NCI-H187 treated with DMSO at 0.1 percent for 48 hours (cell line): ENCODE measurements around the gene HS3ST3A1.

Experiments used
- DNase-seq: peaks from one replicate; lab custom pipeline; 2025; lab: John Stamatoyannopoulos, UW

The HS3ST3A1 gene

GRCh38 chr17:13598353-13599167, 3.2 kb downstream of the HS3ST3A1 start:
- DNase-seq: no peak

GRCh38 chr17:13597723-13598347, 3.9 kb downstream of the HS3ST3A1 start:
- DNase-seq: no peak

DNA sequence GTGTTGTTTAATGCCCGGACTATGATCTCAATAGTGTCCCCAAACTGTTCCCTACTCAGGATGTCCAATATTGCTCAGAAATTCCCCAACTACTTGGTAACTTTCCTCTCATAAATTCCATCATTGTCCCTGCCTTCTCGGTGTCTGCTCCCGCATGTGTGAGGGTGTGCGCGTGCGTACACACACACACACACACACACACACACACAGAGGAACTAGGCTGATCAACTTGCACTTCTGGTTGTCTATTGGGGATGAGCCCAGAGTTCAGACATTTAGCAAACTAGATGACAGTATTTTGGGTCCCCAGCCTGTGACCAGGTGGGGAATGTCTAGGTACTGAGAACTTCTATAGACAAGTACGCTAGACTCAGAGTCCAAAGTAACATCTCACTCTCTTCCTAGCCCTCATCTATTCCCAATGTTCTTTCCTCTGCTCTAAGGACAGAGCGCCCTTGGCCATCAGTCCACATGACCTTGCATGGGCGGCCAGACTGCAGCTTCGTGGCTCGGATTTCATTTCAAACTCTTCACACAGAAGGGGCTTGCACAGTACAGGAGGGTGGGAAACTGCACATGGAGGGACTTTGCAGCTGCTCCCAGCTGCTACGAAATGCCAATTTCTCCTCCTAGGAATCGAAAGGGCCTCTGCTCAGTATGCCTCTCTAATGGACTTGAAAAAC, 5.3 kb downstream of the HS3ST3A1 start:
- DNase-seq: no peak

- no peak for DNase-seq
Observed at GRCh38 chr17:13595599-13595899, 6.2 kb downstream of the HS3ST3A1 start.

DNA sequence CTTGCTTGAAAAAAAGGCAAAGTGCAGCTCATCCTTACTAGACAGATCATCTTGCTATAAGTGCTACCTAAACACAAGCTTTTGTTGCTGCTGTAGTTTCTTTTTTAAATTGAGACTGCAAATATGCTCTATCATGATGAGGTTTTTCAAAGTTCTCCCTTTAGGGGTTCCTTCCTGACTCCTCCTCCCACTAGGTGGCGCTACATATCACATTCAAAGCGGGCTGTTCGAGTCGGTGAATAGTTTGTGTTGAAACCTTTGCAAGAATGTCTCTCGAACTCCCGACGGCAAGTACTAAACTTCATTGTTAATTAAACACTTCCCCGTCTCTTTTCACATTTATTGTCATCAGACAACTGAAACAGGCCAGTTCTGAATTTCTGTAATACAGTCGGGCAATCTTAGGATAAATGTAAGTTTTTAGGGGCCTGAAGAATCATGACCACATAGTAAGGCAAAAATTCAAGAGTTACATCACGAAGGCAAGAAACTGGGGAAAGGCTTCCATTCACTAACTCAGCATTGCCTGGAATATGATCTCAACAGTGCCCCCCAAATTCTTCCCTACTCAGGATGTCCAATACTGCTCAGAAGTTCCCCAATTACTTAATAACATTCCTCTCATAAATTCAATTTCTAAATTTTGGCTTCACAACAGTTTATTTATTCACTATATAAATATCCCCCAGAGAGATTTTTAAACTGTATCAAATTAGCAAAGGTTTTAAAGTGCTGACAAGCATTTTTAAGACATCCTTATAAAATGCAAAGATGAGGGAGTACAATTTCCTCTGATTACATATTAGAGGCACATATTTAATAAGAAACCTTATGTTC, 6.7 kb downstream of the HS3ST3A1 start:
- no peak for DNase-seq

- no peak for DNase-seq
Observed at GRCh38 chr17:13594310-13594709, 7.4 kb downstream of the HS3ST3A1 start.

- DNase-seq: no peak
Observed at GRCh38 chr17:13593757-13594156, 8.0 kb downstream of the HS3ST3A1 start.

DNA sequence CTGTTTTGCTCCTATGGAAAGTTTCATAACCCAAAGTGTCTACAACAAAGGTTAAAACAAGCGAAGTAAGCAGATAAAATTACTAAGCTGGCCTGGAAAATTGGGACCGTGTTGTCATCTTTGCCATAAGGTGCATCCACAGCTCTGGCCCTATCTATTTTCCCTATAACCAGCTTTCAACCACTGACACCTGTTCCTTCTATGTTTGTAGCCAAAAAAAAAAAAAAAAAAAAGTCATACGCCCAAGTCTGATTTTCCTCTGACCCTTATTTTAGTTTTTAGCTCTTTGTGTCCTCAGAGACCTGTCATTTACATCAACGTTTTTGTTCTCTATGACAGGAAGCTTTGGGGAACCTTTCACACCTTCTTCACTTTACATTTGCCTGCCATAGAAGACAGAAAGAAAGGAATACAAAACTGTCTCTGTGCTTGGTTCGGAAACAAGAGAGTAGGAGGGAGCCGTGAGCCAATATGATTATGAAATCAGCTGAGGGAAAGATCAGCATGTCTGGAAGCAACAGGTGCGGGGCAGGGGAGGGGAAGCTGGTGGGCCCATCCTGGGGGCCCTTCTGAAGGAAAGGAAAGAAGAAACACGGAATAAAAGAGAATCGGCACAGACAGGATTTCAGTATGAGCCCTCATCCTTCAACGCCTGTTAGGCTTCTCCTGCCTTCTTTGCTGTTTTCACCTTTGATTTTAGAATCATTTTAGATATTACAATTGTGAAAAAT, 8.5 kb downstream of the HS3ST3A1 start:
- DNase-seq: no peak

DNA sequence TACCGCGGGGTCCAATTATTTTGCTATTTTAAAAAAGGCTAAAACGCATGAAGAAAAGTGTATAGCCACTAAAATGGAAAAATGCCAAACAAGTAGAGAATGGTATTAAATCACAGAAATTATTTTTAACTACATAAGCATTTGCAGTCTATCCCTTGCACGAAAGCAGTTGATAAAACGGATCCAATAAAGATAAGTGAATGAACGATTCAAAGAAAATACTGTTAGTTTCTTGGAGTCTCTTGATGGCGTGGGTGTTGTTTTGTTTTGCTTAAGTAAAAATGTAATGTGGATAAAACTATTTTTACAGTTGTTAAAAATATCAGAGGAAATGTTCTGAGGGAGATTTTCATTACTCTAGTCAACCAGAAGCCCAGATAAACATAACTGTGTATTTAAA, 9.3 kb downstream of the HS3ST3A1 start:
- no peak for DNase-seq

DNA sequence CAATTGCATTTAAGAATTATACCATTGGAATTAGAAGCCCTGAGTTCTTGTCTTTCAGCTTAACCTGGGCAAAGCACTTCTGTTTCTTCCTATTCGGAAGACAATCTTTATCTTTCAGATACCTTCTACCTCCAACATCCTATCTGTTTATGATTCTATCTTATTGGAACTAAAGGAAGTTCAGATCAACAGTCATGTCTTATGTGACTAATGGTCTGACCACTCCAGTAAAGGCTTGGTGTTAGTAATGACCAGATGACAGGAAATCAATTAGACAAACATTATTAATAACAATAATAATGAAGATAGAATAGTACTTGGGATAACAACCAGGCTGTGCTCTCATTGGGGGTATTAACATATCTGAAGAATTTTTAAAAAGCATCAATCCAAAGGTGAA, 11.3 kb downstream of the HS3ST3A1 start:
- DNase-seq: no peak

DNA sequence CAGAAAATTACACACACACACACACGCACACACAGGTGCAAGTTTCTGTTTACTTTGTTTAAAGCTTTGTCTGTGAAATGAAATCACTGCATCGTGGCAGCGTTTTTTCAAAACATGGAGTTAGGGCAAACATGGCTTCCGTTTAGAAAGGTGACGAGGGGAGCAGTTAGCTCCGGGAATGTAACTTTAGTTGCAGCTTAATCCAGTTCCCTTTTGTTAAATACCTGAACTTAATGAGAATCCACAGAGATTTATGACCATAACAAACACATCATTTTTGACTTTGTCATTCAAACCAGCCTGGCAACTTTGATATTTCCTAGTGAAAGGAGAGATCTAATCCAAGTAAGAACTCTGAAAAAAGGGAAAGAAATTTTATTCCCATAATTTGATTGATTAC, 12.1 kb downstream of the HS3ST3A1 start:
- DNase-seq: no peak

DNA sequence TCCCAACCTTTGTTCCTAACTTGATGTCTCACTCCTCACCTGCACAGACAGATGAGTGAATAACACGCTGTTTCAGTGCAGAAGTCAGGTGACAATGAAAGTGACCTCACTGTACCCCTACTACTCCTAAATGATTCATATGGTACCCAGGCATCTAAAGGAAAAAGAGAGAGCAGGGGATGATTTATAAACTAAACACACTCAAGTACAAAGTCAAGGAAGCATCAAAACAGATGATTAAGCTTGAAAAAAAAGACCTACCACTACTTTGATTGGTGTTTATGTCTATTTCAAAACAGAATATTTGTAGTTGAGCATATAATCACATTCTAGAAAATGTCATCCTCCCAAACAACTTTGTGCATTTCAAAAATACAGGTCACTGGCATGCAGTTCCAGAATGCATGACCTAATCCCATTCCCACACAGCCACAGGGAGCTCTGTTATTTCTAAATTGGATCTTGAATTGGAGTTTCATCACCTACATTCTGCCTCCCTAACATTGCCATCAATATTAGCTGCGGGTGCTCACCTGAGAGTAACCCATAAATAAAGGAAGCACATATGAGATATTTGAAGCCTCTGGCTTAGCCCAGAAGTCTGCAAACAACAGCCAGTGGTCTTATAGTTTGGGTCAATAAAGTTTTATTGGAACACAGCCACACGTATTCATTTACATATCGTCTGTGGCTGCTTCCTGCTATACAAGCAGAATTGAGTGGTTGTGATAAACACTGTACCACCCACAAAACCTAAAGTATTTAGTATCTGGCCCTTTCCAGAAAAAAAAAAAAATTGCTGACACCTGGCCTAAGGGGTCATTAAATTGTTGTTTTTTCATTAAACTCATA, 14.0 kb downstream of the HS3ST3A1 start:
- no peak for DNase-seq

DNA sequence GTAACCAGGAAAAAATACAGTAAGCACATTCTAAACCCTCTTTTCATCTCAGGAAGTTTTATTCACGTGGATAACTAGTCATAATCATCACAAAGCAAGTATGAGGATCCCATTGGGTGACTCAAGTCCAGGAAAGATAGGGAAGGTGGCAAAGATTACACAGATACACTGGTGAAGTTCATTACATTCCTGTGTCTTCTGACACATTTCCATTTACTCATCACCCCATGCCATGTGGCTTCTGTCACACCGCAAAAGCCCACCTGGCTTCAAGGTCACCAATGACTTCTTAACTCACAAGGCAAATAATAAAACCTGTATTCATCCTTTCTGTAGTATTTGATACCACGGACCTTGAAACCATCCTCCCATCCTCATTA, 17.0 kb downstream of the HS3ST3A1 start:
- no peak for DNase-seq

DNA sequence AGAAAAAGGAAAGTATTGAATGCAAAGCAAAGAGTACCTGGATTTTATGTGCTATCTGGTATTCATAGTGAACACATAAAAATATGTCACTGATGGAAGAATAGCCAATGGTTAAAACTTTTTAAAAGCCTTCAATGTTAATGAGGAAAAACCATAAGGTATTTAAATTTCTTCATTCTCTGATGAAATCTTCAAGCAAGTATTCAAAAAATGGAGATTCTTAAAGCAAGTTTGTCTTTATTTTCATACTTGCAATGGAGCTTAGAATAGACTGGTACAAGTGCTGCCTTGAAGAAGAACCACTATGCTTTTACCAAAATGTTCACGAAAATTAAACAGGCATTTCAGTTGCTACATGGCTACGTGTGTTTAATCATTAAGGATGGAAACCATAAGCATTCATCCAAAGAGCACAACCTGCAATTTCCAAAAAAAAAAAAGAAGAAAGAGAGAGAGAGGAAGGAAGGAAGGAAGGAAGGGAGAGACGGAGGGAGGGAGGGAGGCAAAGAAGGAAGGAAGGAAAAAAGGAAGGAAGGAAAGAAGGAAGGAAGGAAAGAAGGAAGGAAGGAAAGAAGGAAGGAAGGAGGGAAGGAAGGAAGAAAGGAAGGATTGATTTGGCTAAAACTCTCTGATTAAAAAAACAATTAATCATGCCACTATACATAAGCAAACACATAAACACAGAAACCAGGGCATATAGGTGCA, 17.6 kb downstream of the HS3ST3A1 start:
- DNase-seq: no peak

- DNase-seq: no peak
Observed at GRCh38 chr17:13582776-13583547, 18.8 kb downstream of the HS3ST3A1 start.

GRCh38 chr17:13581925-13582324, 19.8 kb downstream of the HS3ST3A1 start:
- no peak for DNase-seq

GRCh38 chr17:13580790-13581189, 20.9 kb downstream of the HS3ST3A1 start:
- no peak for DNase-seq

DNA sequence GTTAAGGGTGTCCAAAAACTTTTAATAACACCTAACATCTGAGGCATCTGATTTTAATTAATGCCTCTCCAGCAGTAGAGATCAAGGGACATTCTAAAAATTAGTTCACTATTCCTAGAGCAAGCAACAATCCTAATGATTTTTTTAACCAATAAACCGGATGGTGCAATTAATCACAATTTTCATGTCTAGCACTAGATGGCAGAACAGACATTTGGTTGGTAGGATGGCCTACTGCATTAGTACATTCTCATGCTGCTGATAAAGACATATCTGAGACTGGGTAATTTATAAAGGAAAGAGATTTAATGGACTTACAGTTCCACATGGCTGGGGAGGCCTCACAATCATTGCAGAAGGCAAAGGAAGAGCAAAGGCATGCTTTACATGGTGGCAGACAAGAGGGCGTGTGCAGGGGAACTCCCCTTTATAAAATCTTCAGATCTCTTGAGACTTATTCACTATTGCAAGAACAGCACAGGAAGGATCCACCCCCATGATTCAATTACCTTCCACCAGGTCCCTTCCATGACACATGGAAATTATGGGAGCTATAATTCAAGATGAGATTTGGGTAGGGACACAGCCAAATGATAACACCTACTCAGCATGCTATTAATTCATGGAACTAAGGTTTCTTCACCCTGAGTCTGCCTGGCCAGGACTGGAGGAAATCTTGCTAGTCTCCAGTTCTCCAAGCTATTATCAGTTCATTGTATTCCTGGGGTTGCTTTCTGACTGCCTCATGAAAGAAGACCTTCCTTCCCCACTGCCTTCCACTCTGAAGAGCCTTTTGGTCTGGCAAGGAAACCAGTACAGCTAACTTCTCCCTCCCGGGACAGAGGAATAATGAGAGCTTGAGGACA, 24.8 kb downstream of the HS3ST3A1 start:
- no peak for DNase-seq
